GM18511 (cell line): ENCODE data around the gene KCNN4.

Source experiments
- ATAC-seq: cut with Tn5 transposase; IDR thresholded peaks from one replicate; pipeline ENCODE4 v1.9.1; 2021; ENCODE audit warnings: mild to moderate bottlenecking, moderate library complexity; ENCODE audit not compliant: unreplicated experiment

Gene KCNN4

DNA sequence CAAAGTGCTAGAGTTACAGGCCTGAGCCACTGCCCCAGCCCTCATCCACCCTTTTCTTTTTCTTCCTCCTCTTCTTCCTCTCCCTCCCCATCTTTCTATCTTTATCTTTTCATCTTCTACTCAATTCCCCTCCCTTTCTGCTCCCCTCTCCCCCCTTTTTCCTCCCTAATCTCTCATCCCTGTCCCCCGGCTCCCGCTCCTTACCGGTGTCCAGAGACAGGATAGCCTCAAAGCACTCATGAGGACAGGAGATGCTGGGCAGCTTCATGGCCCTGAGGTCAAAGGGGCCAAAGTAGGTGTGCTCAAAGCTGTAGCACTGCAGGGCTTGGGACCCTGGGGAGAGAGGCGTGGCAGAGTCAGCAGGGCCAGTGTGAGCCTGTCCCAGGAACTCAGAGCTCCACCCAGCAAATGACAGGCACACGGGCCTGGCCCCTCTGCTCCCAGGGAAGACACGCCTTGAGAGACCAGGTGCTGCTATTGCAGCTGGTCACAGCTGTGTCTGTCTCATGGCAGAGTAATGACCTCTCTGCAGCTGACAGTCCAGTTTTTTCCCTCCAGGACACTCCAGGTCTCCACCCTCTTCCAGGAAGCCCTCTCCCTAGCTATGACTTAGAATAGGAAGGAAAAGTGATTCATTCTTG, 18.8 kb upstream of the KCNN4 start:
- ATAC-seq, result no peak

DNA sequence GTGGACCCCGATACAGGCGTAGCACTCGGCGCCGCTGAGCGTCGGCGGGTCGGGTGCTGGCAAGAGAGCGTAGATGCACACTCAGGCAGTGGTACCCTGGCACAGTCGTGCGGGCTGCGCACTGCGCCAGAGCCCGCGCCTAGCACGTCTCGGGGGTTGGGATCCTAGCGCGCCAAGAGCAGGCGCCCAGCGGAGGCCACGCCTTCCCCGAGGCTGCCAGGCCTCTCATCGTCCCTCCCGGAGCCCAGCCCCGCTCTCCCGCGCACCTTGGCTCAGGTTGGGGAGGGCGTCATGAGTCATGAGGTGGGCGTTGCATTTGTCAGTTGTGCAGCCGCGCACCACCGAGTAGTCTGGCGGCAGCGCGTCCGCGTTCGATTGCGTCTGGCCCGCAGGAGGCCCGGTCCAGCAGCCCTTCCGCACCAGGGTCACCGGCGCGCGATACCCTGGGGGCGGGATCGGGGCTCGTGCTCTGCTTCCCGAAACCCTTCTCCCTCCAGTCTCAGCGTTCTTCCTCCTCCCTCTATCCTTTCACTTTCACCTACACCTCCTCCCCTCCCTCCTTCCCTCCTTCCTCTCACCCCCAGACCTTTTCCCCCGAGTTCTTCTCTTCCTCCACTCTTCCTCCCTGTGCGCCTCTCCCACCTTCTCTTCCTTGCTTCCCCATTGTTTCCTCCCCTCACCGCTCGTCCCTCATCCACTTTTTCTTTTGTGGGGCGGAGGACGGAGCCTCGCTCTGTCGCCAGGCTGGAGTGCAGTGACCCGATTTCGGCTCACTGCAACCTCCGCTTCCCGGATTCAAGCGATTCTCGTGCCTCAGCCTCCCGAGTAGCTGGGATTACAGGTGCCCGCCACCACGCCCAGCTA, 18.0 kb upstream of the KCNN4 start:
- ATAC-seq, result no peak

DNA sequence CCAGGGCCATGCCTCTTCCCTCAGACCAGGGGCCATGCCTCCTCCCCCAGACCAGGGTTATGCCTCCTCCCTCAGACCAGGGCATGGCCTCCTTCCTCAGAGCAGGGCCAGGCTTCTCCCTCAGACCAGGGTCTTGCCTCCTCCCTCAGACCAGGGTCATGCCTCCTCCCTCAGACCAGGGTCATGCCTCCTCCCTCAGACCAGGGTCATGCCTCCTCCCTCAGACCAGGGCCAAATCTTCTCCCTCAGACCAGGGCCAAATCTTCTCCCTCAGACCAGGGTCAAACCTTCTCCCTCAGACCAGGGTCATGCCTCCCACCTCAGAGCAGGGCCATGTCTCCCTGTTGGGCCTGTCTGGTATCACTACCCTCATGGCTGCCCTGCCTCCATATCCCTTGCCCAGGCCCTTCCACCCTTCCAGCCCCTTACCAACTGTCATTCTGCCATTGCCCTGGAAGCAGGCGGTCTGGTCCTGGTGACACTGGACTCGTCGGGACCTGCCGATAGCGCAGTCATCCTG, 17.3 kb upstream of the KCNN4 start:
- no peak for ATAC-seq

DNA sequence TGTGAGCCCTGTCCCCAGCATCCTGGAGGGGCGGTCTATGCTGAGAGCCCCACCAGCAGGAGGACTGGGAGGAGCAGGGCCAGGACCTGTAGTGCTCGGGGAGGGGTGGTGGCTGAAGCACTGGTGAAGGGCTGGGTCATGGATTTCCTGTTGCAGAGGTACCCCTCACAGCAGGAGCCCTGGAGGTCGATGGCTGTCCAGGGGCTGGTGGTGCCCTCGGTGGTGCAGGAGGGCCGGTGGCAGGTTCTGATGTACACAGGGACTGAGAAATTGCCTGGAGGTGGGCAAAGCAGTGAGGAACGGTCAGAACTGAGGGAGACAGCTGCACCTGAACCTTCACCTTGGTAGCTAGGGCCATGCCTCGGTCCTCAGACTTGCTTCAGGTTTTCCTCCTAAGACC, 16.8 kb upstream of the KCNN4 start:
- no peak for ATAC-seq

DNA sequence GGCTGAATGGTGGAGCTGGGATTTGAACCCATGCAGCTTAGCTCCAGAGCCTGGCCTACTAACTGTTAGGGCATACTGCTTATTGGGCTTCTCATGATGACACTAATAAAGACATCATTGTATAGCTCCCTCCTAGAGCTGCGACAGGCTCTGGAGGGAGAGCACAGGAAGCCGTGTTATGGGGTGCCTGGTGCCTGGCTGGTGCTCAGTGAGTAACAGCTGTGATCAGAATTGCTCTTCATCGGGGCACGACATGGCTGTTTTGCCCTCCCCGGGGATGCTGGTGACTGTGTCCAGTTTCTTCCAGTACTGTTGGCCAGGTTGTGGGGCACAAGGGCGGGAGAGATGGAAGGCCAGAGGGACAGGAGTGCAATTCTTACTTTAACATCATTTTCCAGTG, 16.3 kb upstream of the KCNN4 start:
- no peak for ATAC-seq

DNA sequence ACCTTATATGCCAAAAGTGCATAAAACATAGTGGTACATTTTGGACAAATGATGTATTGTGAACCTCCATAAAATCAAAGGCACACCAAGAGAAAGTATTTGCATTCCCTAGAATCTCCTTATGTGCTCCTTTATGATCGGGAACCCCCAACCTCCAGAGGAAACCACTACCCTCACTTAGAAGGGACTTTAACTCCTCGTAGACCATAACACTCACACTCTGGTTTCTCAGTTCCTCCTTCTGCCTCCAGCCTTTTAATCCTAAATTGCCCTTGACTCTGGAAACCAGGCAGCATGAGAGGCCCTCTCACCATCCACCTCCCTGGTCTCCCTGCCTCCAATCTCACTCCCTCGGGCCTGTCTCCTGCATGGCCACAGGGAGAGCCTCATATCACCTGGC, 9.8 kb upstream of the KCNN4 start:
- peak; percentile 56 for ATAC-seq

DNA sequence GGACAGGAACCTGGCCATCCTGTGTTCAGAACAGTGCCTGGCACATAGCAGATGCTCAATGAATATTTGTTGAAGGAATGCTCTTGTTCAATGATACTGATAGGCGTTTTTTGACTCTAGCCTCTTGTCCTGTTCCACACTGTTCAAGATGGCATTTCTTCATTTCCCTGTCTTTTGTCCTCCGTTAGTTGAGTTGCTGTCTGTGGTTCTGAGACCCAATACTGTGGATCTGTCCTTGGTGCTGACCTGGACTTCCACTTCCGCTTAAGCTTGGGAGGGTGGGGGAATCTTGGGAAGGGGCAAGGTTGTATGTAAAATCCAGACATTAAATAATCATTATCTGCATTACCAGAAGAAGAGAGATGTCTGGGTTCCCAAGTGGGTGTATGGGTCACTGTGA, 8.3 kb upstream of the KCNN4 start:
- ATAC-seq, result no peak

DNA sequence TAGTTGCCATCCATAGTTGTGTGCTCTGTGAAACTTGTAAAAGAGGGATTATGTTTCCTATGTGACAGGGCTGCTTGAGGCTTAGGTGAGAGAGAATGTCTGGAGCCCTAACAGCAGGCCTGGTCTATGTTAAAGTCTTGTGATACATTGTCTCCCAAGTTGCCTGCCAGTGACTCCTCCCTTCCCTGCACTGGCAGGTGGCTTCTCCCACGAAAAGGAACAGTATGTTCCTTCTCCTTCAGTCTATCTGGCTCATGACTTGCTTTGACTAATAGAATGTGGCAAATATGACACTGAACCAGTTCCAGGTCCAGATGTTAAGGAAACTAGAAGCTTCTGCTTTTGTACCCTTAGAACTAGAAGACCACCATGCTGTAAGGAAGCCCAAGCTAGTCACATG, 5.9 kb upstream of the KCNN4 start:
- no peak for ATAC-seq

DNA sequence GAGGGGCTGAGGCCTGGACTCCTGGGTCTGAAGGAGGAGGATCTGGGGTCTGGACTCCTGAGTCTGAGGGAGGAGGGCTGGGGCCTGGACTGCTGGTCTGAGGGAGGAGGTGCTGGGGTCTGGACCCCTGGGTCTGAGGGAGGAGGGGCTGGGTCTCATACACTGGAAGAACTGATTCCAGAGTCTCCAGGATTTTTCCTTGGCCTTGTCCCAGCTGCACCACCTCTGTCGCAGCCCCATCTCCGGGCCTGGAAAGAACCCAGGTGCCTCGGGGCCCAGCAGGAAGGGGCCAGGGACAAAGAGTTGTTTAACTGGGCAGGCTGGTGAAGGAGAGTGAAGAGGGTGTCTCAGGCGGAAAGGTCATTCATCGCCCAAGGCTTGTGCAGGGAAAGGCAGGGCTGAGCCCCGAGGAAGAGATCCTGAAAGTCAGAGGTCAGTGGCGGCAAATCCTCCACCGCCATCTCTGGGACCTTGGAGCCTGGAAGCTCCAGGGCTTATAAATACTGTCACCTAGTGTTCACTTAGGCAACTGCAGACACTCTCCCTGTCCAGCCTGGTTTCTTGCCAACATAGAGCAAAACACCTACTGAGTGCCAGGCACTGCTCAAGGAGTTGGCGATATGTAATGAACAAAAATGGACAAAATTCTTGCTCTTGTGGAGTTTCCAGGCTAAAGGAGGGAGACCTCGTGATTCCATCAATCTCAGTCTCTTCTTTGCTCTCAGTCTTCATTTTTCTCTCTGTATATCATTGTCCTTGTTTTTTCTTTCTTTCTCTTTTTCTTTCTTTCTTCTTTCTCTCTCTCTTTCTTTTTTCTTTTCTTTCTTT, 4.4 kb upstream of the KCNN4 start:
- peak; percentile 50 for ATAC-seq

DNA sequence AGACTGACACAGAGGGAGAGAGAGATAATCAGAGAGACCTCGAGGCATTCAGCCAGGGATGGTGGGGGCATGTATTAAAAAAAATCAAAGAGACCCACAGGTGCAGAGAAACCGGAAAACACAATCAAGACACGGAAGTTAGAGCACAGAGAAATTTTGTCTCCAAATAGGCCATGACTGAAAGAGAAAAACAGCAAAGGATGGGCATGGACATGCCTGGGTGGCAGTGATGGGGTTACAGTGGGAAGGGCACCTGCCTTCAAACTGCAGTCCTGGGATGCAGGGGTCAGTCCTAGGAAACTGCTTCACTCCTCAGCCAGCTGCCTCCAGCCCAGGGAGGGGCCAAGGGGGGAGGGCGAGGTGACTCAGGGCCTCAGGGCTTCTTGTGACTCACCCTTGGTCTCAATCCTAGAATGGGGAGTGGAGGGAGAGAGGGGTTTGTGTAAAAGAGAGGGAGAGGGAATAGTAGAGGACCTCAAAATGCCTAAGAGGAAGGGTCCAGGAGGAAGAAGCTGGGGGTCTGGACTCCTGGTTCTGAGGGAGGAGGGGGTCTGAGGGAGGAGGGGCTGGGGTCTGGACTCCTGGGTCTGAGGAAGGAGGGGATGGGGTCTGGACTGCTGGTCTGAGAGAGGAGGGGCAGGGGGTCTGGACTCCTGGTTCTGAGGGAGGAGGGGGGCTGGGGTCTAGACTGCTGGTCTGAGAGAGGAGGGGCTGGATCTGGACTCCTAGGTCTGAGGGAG, 3.6 kb upstream of the KCNN4 start:
- no peak for ATAC-seq

DNA sequence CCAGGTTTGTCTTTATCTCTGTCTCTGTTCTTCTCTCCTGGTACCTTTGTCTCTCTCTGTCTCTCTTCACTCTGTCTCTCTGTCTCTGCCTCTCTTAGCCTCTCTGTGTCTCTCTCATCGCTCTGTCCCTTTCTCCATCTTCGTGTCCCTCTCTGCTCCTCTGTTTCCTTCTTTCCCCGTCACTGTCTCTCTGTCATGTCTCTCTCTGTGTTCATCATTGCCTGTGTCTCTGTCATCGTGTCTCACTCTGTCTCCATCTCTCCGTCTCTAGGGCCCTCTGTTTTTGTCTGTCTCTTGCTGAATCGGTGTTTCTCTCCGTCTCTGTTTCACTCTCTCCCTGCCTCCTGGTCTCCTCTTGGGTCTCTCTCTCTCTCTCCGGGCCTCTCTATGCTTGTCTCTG, 2.9 kb upstream of the KCNN4 start:
- ATAC-seq, result no peak

DNA sequence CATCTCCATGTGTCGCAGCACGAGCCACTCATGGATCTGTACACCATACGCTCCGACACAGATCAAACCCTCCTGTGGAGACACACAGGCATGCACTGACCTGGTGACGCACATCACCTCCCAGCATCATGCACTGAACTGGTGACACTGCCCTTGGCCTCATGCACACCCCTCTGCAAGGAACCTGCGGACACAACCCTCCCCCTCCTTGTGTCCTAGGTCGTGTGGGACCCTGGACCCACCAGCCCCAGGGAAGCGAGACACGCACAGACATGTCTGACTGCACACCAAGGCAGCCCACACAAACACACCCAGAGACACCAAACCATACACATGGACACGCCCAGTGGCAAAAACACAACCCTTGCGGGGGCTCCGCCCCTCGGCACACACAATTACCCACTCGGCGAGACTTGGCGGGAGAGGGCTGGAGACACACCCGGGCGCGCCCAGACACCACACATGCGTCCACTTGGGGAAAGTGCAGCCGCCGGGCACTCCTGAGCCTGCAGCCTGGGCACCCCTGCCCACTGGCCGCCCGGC, 2.0 kb upstream of the KCNN4 start:
- no peak for ATAC-seq

DNA sequence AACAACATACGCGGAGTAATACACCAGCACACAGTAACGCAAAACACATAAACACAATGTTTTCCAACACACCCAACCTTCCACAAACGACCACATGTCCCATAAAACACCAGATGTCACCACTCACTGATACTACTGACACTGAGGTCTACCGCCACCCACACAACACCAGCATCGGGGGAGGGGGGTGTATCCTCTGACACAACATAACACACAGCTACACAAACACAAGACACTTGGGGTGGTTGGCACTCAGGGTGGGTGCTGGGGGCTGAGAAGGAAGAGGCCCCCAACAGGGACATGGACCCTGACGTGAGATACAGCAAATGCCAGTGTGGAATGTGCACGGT, 1.5 kb upstream of the KCNN4 start:
- no peak for ATAC-seq

DNA sequence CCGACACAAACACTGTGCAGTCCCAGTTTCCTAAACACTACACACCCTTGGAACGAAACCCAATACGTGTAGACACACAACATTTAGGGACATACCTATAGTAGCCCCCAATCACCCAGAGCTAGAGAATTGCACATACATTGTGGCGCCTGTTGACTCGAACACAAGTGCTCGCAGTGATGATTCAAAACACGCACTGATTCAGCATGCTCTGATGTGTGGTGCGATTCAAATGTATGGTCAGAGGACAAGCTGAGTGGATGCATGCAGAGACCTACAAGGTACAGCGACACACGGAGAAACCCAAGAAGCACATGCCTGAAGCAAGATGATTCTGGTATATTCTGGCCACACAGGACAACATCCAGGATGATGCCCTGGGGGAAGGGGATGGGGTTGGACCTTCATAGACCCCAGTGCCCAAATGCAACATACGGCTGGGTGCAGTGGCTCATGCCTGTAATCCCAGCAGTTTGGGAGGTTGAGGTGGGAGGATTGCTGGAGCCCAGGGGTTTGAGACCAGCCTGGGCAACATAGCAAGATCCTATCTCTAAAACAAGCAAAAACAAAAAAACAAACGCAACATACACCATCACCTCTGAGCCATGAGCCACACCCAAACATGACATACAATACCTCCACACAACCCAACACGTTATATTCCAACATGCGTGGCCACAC, 997 bp upstream of the KCNN4 start:
- no peak for ATAC-seq

DNA sequence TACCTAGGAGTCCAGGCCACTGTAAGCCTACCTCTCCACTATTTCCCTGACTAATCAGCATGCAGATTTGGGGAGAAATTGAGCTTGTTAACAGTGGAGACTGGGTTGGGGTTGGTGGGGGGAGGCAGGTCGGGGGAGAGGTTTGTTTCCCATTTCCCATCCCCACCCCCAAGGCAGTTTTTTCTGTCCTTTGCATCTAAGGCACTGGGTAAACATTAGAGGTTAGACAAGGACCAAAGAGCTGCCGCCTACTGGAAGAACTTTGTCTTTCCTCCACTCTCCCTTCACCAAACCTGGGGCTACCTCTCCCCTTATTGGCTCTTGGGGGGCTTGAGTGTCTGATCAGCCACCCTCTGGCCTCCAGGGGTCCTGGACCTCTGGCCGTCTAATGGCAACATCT, 953 bp downstream of the KCNN4 start:
- no peak for ATAC-seq

DNA sequence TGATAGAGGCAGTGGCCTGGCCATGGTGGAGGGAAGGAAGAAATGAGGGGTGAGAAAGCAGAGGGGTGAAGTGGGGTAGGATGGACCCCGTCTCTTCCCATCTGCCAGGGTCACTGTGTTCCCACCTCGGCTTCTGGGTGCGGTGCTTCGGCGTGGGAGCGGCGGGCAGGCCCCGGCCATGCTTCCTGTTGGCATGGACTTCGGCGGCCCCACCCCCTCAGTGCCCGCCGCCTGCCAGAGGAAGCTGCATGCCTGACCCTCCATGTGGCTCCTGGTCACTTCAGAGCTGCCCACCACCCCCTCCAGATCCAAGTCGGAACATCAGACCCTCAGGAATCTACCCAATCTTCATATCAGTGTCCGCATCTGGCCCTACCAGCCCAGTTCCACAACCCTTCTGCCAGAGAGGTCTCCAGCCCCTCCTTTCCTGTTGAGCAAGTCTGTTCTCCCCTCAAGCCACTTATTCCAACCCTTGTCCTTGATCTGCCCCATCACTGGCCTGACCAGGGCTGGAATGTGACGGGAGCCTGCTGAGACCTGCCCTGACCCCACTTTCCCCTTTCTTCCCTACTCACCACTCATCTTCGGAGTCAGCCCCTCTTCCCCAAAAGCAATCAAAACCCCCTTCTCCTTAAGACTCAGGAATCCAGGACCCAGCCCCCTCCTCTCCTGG, 1.5 kb downstream of the KCNN4 start:
- no peak for ATAC-seq

DNA sequence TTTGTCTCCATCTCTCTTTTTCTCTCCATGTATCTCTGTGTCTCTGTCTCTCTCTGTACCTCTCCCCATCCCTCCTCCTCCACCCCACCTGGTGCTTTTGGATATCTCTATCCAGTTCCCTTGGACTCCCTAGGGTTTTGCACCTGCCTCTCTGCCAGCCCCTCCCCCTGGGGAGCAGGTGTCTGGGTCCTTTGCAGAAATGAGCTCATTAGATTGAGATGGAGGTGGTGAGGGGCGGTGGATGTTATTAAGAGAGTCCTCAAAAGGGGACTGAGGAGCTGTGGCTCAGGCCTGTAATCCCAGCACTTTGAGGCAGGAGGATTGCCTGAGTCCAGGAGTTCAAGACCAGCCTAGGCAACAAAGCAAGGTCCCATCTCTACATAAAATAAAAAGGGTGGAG, 2.1 kb downstream of the KCNN4 start:
- ATAC-seq, result no peak

DNA sequence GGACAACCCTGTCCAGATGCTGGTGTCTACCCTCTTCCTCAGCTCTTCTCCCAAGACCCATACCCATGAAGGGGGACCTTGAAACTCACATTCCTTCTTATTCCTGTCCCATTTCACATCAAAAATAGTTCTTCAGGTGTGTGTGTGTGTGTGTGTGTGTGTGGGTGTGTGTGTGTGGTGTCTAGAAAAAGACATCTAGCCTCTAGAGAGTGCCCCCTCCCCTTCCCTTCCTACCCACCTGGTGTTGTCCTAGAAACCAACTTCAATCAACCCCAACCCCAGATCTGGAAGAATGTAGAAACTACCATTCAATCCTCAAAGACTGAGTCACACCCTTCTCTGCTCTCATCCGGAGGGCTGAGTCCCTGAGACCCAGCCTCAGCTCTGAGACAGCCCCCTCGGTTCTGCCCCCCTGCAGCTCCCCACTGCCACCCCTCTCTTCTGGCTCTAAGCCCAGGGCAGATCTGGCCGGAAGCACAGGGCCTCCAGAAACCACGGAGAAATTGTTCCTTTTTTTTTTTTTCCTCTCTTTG, 3.5 kb downstream of the KCNN4 start:
- ATAC-seq, result no peak

DNA sequence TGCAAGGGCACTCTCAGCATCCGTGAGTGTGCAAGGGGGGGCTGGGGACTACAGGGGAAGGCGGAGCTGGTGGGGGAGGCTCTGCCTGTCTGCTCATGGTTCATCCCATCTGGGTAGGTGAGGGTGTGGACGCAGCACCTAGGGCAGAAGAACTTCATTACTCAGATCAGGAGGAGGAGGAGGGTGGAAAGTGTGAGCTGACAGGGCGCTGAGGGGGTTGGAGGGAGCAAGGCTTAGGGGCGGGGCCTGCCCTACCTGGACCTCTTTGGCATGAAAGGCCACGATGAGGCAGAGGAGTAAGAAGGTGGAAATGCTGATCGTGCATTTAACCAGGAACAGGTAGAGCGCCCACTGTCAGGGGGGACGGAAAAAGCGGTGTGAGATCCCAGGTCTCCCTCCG, 4.5 kb downstream of the KCNN4 start:
- no peak for ATAC-seq
